Measurements from ENCODE around the gene MAPK1. TPM values are rescaled to one million over a fixed set of nuclear protein-coding genes. Genes with fewer than 3 reads are reported as not detected.
"Not testable (repeated sequence)": the region's sequence is repeated elsewhere in the genome, so short reads cannot be mapped to it uniquely, and the experiment has no call there.

Gene MAPK1
- total RNA-seq: 42.3 and 54.6 TPM in 2 replicates

DNA sequence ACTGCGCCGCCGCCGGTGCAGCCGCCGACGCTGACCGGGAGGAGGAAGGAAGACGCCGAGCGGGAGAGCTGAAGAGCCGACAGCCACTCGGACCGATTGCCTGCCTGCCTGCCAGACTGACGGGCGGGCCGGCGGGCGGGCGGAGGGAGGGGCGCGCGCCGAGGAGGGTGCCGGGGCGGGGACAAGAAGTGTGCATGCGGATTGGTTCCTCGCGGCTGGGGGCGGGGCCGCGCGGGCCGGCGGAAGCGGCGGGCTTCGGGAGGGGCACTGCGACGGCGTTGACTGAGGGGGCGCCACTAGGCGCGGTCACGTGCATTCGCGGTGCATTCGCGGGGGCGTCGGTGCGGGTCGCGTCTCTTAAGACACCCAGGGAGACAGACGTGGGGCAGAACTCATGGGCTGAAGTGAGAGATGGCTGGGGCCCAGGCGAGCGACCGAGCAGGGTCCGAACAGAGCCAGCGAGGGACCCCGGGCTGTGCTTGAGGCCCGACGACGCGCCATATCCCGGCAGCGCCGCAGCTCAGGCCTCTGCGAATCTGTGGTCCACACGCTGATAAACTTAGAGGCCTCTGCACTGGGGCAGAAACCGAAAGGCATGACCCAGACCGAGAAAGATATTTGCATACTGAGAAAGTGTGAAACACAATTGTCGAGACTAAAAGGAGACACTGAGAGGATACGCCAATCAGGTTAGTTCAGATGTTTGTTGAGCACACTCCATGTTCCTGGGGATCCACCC, at the start of gene MAPK1:
MAPK1 (minus strand) TSS at position 118 of the 739 bp plus-strand sequence. CDS start 205 bp downstream, outside the sequence.
- H3K4me3 ChIP-seq (ENCODE audit: low read depth, low read length): peak within 1 kb of the TSS; percentile 83
- TF ChIP-seq, protein P1, sequence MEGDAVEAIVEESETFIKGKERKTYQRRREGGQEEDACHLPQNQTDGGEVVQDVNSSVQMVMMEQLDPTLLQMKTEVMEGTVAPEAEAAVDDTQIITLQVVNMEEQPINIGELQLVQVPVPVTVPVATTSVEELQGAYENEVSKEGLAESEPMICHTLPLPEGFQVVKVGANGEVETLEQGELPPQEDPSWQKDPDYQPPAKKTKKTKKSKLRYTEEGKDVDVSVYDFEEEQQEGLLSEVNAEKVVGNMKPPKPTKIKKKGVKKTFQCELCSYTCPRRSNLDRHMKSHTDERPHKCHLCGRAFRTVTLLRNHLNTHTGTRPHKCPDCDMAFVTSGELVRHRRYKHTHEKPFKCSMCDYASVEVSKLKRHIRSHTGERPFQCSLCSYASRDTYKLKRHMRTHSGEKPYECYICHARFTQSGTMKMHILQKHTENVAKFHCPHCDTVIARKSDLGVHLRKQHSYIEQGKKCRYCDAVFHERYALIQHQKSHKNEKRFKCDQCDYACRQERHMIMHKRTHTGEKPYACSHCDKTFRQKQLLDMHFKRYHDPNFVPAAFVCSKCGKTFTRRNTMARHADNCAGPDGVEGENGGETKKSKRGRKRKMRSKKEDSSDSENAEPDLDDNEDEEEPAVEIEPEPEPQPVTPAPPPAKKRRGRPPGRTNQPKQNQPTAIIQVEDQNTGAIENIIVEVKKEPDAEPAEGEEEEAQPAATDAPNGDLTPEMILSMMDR (conservative IDR thresholded peaks at IDR 0.05; ENCODE audit: low read depth, low read length): peak; percentile 20
- no peak for DNase-seq (ENCODE audit: low read depth)

DNA sequence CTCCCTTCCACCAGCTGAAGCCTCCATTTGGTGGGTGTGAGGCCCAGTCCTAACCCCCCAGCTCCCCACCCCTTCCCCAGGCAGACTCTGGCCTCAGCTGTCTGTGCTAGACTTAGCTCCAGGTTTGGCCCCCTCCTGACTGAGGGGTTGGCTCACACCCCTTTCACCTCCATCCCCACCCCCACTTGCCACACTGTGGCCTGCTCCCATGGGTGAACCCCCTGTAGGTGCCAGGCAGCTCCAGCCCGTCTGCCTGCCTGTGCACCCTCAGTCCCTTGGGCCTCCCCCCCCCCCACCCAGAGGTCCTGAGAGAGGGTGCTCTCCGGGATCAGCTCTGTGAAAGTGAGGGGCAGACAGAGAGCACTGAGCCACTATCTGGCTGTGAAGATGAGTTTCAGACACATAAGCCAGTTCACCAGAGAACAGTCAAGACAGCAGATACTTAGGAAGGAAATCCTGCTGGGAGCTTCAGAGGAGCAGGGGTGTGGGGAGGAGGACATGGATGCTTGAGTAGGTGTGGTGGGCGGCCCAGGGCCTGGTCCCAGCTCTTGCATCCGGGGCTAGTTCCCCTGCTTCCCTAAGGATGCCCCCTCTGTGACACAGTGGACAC, 49.0 kb upstream of the MAPK1 start:
- TF ChIP-seq, protein P1 (conservative IDR thresholded peaks at IDR 0.05; ENCODE audit: low read depth, low read length): no peak
- H3K4me3 ChIP-seq (ENCODE audit: low read depth, low read length): no peak overlapping the region
- no peak for DNase-seq (ENCODE audit: low read depth)

DNA sequence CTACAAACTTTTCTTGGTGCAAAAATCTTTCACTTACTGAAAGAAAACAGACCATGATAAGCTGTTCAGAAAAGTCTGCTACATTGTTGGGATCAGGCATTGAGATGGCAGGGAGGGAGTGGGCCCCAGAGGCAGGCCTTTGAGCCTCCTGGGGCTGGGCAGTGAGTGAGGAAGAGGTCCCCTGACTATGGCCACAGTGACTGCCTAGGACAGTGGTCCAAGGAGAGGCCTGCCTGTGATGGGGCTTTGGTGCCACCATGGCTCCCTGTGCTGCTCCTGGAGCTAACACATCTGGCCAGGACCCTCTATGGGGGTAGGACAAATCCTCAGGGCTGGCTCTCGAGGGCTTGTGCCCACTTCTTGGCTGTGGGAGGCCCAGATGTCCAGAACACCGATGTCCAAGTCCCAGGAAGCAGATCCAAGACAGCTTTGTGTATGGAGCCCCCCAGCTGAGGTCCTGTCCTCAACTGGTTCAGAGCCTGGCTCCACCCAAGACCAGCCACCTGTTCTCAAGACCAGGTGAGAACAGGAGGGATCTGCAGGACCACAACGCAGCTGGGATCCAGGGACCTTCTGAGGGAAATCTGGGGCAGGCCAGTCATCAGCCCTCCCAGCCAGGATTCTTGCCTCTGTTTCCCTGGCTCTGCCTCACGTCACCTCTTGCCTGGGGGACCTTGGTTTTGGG, 48.3 kb upstream of the MAPK1 start:
- TF ChIP-seq, protein P1 (conservative IDR thresholded peaks at IDR 0.05; ENCODE audit: low read depth, low read length): no peak

DNA sequence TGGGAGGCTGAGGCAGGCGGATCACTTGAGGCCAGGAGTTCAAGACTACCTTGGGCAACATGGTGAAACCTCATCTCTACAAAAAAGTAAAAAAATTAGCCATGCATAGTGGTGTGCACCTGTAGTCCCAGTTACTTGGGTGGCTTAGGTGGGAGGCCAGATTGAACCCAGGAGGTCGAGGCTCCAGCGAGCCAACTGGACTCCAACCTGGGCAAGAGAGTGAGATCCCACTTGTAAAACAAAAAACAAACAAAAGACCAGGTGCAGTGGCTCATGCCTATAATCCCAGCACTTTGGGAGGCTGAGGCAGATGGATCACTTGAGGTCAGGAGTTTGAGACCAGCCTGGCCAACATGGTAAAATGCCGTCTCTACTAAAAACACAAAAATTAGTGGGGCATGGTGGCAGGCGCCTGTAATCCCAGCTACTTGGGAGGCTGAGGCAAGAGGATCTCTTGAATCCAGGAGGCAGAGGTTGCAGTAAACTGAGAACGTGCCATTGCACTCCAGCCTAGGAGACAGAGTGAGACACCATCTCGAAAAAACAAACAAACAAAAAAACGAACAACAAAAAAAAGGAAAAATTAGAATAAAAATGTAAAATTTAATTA, 46.7 kb upstream of the MAPK1 start:
- DNase-seq (ENCODE audit: low read depth); H3K4me3 ChIP-seq (ENCODE audit: low read depth, low read length): not testable (repeated sequence)

More for the DNA sequence above, 48.3 kb upstream of the MAPK1 start:
- no peak for DNase-seq (ENCODE audit: low read depth)
- H3K4me3 ChIP-seq (ENCODE audit: low read depth, low read length): no peak overlapping the region

DNA sequence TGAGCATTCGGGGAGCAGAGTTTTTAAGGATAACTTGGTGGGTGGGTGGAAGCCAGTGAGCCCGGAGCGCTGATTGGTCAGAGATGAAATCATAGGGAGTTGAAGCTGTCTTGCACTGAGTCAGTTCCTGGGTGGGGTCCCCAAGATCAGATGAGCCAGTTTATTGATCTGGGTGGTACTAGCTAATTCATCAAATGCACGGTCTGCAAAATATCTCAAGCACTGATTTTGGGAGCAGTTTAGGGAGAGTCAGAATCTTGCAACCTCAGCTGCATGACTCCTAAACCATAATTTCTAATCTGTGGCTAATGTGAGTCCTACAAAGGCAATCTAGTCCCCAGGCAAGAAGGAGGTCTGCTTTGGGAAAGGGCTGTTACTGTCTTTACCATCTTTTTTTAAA, 42.9 kb upstream of the MAPK1 start:
- H3K4me3 ChIP-seq (ENCODE audit: low read depth, low read length); DNase-seq (ENCODE audit: low read depth): not testable (repeated sequence)

DNA sequence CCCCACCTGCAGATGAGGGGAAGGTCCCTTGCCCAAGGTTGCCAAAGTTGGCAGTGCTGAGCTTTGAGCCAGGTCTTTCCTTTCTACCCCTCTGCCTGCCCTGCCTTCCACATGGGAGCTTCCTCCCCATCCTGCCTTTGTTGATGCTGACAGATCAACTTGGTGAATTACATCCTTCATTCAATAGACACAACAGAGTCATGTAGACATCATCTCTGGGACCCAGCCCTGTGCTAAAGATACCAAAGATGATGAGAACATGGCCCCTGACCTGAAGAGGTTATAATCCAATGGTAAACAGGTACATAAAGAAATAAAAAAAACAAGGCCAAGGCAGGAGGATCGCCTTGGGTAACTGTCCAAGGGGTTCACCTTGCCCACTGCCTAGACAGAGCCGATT, 42.4 kb upstream of the MAPK1 start:
- H3K4me3 ChIP-seq (ENCODE audit: low read depth, low read length): no peak overlapping the region
- TF ChIP-seq, protein P1 (conservative IDR thresholded peaks at IDR 0.05; ENCODE audit: low read depth, low read length): no peak
- no peak for DNase-seq (ENCODE audit: low read depth)

DNA sequence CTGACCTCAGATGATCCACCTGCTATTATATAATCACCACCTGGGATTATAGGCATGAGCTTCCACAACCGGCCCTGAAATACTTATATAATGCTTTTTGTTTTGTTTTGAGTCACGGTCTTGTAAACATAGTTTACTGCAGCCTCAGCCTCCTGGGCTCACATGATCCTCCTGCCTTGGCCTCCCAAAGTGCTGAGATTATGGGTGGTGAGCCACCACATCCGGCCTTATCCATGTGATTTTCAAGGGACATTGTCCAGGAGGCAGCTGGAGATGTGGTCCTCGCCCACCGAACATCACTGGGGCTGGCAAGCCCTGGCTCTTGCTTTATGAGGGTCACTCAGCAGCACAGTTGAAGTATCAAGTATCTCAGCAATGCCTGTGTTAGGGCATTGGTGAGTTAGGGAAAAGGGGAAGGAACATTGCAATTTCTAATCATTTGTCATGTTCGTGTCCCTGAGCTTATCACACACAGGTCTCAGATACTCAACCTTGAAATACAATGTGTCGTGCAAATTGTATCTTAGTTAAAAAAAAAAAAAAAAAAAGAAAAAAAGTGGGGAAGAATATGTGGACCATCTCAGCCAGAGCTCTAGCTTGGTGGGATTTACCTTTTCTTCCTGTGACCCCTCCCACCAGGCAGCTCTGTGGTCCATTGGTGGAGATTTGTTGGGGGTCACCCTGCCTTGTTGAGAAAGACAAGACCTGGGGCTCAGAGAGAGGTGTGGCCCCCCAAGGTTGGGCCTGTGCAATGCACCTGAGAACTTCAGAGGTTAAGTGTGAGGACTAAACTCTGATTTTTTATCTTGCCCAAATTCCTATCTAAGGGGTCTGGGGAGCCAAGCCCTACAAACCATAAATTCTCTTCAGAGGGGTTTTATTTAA, 40.4 kb upstream of the MAPK1 start:
- no peak for DNase-seq (ENCODE audit: low read depth)
- TF ChIP-seq, protein P1 (conservative IDR thresholded peaks at IDR 0.05; ENCODE audit: low read depth, low read length): no peak
- no peak overlapping the region for H3K4me3 ChIP-seq (ENCODE audit: low read depth, low read length)

DNA sequence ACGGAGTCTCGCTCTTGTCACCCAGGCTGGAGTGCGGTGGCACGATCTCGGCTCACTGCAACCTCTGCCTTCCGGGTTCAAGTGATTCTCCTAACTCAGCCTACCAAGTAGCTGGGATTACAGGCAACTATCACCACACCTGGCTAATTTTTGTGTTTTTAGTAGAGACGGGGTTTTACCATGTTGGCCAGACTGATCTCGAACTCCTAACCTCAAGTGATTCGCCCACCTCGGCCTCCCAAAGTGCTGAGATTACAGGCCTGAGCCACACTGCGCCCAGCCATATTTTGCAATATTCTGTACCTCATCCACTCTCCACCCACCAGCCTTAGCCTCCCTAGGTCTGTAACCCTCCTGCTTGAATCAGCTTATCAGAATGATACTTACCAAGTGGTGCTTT, 37.8 kb upstream of the MAPK1 start:
- not testable (repeated sequence) for DNase-seq (ENCODE audit: low read depth)

More for the DNA sequence above, 37.8 kb upstream of the MAPK1 start:
- H3K4me3 ChIP-seq (ENCODE audit: low read depth, low read length): not testable (repeated sequence)
